A549 (cell line): ENCODE measurements around the gene PCED1A. TPM values are rescaled to one million over a fixed set of nuclear protein-coding genes. Genes with fewer than 3 reads are reported as not detected.
A peak's percentile ranks its signal among the peaks of the same experiment; 100 is the strongest.

Experiments used
- ATAC-seq, 2 experiments: fragments of 200-7000 bp in 1 of 2; fragments of >200 bp in 1 of 2; cut with Nextera tagmentation in 1 of 2; cut with Tn5 transposase in 1 of 2; 3 replicates each; pipeline versions ENCODE4 v1.8.0 to v1.9.1; 2018 to 2020; ENCODE audit warnings: mild to moderate bottlenecking in 1 of 2, moderate library complexity in 1 of 2
- CTCF ChIA-PET: fragments of 300-600 bp; sonication (Branson Sonifier 250); formaldehyde crosslinking; extraction: SDS; loops from one replicate; lab custom pipeline; 2021; ENCODE audit warnings: antibody characterized with exemption, inconsistent platforms; lab: Yijun Ruan, JAX
- POLR2A ChIA-PET: fragments of 350-600 bp; formaldehyde crosslinking; extraction: SDS; loops from one replicate; lab custom pipeline; 2021; ENCODE audit warnings: antibody characterized with exemption, inconsistent platforms; lab: Yijun Ruan, JAX
- DNase-seq, 2 experiments: peaks; one replicate each; pipeline versions ENCODE4 v3.0.0 to v3.0.0-alpha.2; 2011 to 2016; ENCODE audit warnings: low read depth in 1 of 2, low spot score in 1 of 2
- FAIRE-seq: peaks from 2 replicates; lab custom pipeline; 2011; peaks lifted over from hg19 to GRCh38; lab: Jason Lieb, UNC
- H3K27ac ChIP-seq, 2 experiments: fragments of >200 bp; sonication (Bioruptor Twin); formaldehyde crosslinking; 3 replicates each; pipeline ENCODE4 v1.5.1; 2016 to 2017
- H3K4me1 ChIP-seq: fragments of >200 bp; sonication (Bioruptor Twin); formaldehyde crosslinking; 3 replicates; pipeline ENCODE4 v1.6.1; 2016
- H3K4me2 ChIP-seq: fragments of >200 bp; sonication (Bioruptor Twin); formaldehyde crosslinking; 3 replicates; pipeline ENCODE4 v1.6.1; 2016
- H3K4me3 ChIP-seq: fragments of >200 bp; sonication (Bioruptor Twin); formaldehyde crosslinking; 3 replicates; pipeline ENCODE4 v1.5.1; 2016
- H3K9me3 ChIP-seq: fragments of >200 bp; sonication (Bioruptor Twin); formaldehyde crosslinking; 3 replicates; pipeline ENCODE4 v1.6.1; 2016
- BCL3 ChIP-seq: fragments of >200 bp; sonication (Bioruptor Twin); formaldehyde crosslinking; IDR thresholded peaks from 3 replicates; pipeline ENCODE4 v1.6.1; 2016
- CBX8 ChIP-seq: fragments of 200-600 bp; sonication (generic); IDR thresholded peaks from 2 replicates; pipeline ENCODE4 v1.6.1; 2016
- ESRRA ChIP-seq: fragments of 150-350 bp; IDR thresholded peaks from 2 replicates; pipeline ENCODE4 v1.6.1; 2014; ENCODE audit warnings: mild to moderate bottlenecking, low read length, borderline replicate concordance
- FOSB ChIP-seq: fragments of 250-450 bp; sonication (Bioruptor Pico); IDR thresholded peaks from 2 replicates; pipeline ENCODE4 v1.5.0; 2020; ENCODE audit warnings: mild to moderate bottlenecking, moderate library complexity
- HEYL ChIP-seq: fragments of 250-450 bp; sonication (Bioruptor Pico); IDR thresholded peaks from 2 replicates; pipeline ENCODE4 v1.8.0; 2021; ENCODE audit warnings: mild to moderate bottlenecking, moderate library complexity
- JUN ChIP-seq, 2 experiments: fragments of >200 bp; sonication (Bioruptor Twin); formaldehyde crosslinking; IDR thresholded peaks; 2 replicates in 1 of 2; 3 replicates in 1 of 2; pipeline ENCODE4 v1.6.1; 2016 to 2017
- KDM1A ChIP-seq: fragments of 200-600 bp; sonication (generic); IDR thresholded peaks from 2 replicates; pipeline ENCODE4 v1.6.1; 2016; ENCODE audit warnings: low read depth, mild to moderate bottlenecking
- KDM5A ChIP-seq: fragments of 200-600 bp; sonication (generic); IDR thresholded peaks from 2 replicates; pipeline ENCODE4 v1.6.1; 2016; ENCODE audit warnings: antibody characterized with exemption, mild to moderate bottlenecking
- MAX ChIP-seq: IDR thresholded peaks from 2 replicates; pipeline ENCODE4 v1.6.1; 2012
- NFE2L2 ChIP-seq: fragments of 150-350 bp; conservative IDR thresholded peaks from 2 replicates; pipeline ENCODE4 v1.6.1; 2014; ENCODE audit warnings: low read length
- NPAS2 ChIP-seq: fragments of 250-450 bp; sonication (Bioruptor Pico); IDR thresholded peaks from 2 replicates; pipeline ENCODE4 v1.8.0; 2022; ENCODE audit warnings: mild to moderate bottlenecking, moderate library complexity, borderline replicate concordance
- PBX3 ChIP-seq: IDR thresholded peaks from 2 replicates; pipeline ENCODE4 v1.6.1; 2012
- POLR2A ChIP-seq: IDR thresholded peaks from 2 replicates; pipeline ENCODE4 v1.6.1; 2012; ENCODE audit warnings: mild to moderate bottlenecking, low read length
- POLR2AphosphoS2 ChIP-seq: conservative IDR thresholded peaks from 2 replicates; pipeline ENCODE4 v1.6.1; 2012; ENCODE audit warnings: low read length, improper control_type of control experiment, inconsistent platforms
- RAD21 ChIP-seq, 2 experiments: fragments of >200 bp in 1 of 2; sonication (Bioruptor Twin) in 1 of 2; formaldehyde crosslinking in 1 of 2; IDR thresholded peaks in 1 of 2; conservative IDR thresholded peaks in 1 of 2; 2 replicates in 1 of 2; 3 replicates in 1 of 2; pipeline ENCODE4 v1.6.1; 2012 to 2018; ENCODE audit warnings: inconsistent platforms in 1 of 2
- RARB ChIP-seq: fragments of 250-450 bp; sonication (Bioruptor Pico); IDR thresholded peaks from 2 replicates; pipeline ENCODE4 v1.8.0; 2021; ENCODE audit warnings: mild to moderate bottlenecking, moderate library complexity
- SMC3 ChIP-seq: fragments of >200 bp; sonication (Bioruptor Twin); formaldehyde crosslinking; IDR thresholded peaks from 3 replicates; pipeline ENCODE4 v1.6.1; 2018; ENCODE audit warnings: inconsistent platforms
- ZC3H11A ChIP-seq: fragments of 450-650 bp; IDR thresholded peaks from 2 replicates; pipeline ENCODE4 v1.6.1; 2014; ENCODE audit warnings: antibody characterized with exemption, mild to moderate bottlenecking
- WGBS: methylation state at CpG from one replicate; pipeline ENCODE4 v1.1.6; 2017; ENCODE audit errors: missing lambda C conversion rate; 5-methylcytosine and 5-hydroxymethylcytosine counted together
- polyA plus RNA-seq, 4 experiments: library from polyadenylated mRNA; depleted of rRNA in 3 of 4; stranded (reverse); fragments of >200 nt; fragmentation: RNase III in 1 of 4; extraction: RNeasy Plus Mini Kit Qiagen cat#74134 plus additional on column Dnase treatment in 1 of 4; gene quantifications; 2 replicates in 3 of 4; 3 replicates in 1 of 4; pipeline ENCODE4 v1.2.3, GENCODE V29; 2011 to 2017
- TF ChIP-seq, protein P1 (sequence below): fragments of >200 bp; sonication (Bioruptor Twin); formaldehyde crosslinking; IDR thresholded peaks from 3 replicates; pipeline ENCODE4 v1.5.1; 2016

PCED1A gene
- polyA plus RNA-seq, 2 of the 4 experiments (the other 2 are of a cell fraction): 25.7 to 43.8 TPM

DNA sequence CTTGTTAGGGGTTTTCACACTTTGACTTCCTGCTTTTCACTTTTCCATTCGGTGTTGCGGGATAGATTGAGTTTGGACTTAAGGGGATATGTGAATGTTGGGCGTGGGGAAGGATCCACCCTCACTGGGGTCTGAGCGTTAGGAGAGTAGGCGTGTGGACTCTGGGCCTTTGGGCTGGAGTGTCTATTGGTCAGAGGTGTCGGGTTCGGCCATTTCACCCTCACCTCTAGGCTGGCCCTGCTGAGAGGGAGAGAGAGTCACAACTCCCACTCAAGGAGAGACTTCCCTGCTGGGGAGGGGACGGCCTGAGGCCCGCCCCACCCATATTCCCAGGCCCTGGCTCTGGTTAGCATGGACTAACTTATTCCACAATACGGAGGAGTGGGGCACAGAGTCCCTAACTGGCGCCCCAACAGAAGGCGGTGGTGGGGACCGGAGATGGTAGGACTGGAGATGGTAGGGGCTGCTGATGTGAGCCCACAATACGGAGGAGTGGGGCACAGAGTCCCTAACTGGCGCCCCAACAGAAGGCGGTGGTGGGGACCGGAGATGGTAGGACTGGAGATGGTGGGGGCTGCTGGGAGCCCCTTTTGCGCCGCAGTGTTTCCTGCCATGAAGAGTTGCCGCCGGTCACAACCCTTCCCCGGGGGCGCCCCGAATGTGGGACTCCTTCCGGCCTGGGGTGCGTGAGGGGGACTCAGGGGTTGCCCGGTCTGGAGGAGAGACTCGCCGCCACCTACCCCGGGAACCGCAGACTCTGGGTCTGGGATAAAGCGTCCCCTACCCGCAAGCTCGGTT is 31.4 kb upstream of the PCED1A start:
- whole genome bisulfite sequencing: 86% methylated on average over 30 of the region's 34 CpGs
- CTCF ChIA-PET: interaction anchor here (0.7 to 2.4 kb wide), 12 partner anchors 16 to 208 kb away, joined by 3 to 9 read pairs (median 5); no protein-coding TSS in a partner anchor
- H3K9me3 ChIP-seq: no peaks in the 10 kb centered on the region
- H3K4me1 ChIP-seq: peaks cover 33% of the 10 kb centered on the region
- POLR2A ChIA-PET: interaction anchor here (1.0 to 1.1 kb wide), 2 partner anchors 8 to 35 kb away, joined by 3 to 4 read pairs; no protein-coding TSS in a partner anchor
- no peak for FAIRE-seq
- H3K27ac ChIP-seq: peak overlapping the region; percentile 90 to 98; a peak in 5 of 6 replicates
- H3K4me3 ChIP-seq: peak overlapping the region; percentile 87
- peak overlapping the region; percentile 94 for H3K4me2 ChIP-seq
- TF ChIP-seq NFE2L2: no peak
- TF ChIP-seq NPAS2 (CRISPR knock-in tag): no peak
- TF ChIP-seq JUN (IDR thresholded peaks at IDR 0.05): no peak
- TF ChIP-seq ZC3H11A: no peak
- no peak for TF ChIP-seq FOSB (CRISPR knock-in tag)
- TF ChIP-seq RAD21 (conservative IDR thresholded peaks at IDR 0.05 in 1 of 2, IDR thresholded peaks at IDR 0.05 in 1 of 2): no peak
- no peak for TF ChIP-seq MAX
- no peak for TF ChIP-seq BCL3
- peak in 1 of 2 experiments; percentile 8; a peak in 3 of 6 replicates for ATAC-seq
- DNase-seq: no peak

- H3K9me3 ChIP-seq: no peaks in the 10 kb centered on the region
- 58% methylated on average over 2 of the region's 2 CpGs for WGBS
- CTCF ChIA-PET: interaction anchor here (1.4 to 2.4 kb wide), 4 partner anchors 15 to 130 kb away, joined by 4 to 9 read pairs (median 5); no protein-coding TSS in a partner anchor
- DNase-seq (no peak), FAIRE-seq (no peak), ATAC-seq (no peak)
- H3K4me2 ChIP-seq: no peak overlapping the region; the same call in 2 of the 3 replicates
- H3K4me1 ChIP-seq: peaks cover 33% of the 10 kb centered on the region
- peak overlapping the region in 1 of 2 experiments; percentile 21; a peak in 2 of 6 replicates for H3K27ac ChIP-seq
- no peak overlapping the region for H3K4me3 ChIP-seq
- TF ChIP-seq POLR2A (no peak), POLR2AphosphoS2 (no peak)
- POLR2A ChIA-PET: no interaction called here
These were observed 30.6 kb upstream of the PCED1A start for GRCh38 chr20:2871111-2871465.

GRCh38 chr20:2869381-2869780 is 28.9 kb upstream of the PCED1A start:
- DNase-seq: no peak
- Histone ChIP-seq H3K27ac (no peak overlapping the region), H3K4me1 (peaks cover 26% of the 10 kb centered on the region), H3K9me3 (no peaks in the 10 kb centered on the region), H3K4me2 (no peak overlapping the region), H3K4me3 (no peak overlapping the region)
- ChIA-PET POLR2A (no interaction called here), CTCF (interaction anchor here (2.1 to 2.4 kb wide), 2 partner anchors 14 to 131 kb away, joined by 5 to 9 read pairs; no protein-coding TSS in a partner anchor)
- ATAC-seq: no peak
- no peak for FAIRE-seq
- 90% methylated on average over 3 of the region's 3 CpGs for WGBS
- no peak for TF ChIP-seq CBX8
- TF ChIP-seq KDM5A: no peak
- TF ChIP-seq HEYL (CRISPR knock-in tag): no peak
- no peak for TF ChIP-seq ZC3H11A
- TF ChIP-seq, protein P1, sequence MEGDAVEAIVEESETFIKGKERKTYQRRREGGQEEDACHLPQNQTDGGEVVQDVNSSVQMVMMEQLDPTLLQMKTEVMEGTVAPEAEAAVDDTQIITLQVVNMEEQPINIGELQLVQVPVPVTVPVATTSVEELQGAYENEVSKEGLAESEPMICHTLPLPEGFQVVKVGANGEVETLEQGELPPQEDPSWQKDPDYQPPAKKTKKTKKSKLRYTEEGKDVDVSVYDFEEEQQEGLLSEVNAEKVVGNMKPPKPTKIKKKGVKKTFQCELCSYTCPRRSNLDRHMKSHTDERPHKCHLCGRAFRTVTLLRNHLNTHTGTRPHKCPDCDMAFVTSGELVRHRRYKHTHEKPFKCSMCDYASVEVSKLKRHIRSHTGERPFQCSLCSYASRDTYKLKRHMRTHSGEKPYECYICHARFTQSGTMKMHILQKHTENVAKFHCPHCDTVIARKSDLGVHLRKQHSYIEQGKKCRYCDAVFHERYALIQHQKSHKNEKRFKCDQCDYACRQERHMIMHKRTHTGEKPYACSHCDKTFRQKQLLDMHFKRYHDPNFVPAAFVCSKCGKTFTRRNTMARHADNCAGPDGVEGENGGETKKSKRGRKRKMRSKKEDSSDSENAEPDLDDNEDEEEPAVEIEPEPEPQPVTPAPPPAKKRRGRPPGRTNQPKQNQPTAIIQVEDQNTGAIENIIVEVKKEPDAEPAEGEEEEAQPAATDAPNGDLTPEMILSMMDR: no peak
- no peak for TF ChIP-seq PBX3
- TF ChIP-seq MAX: no peak
- TF ChIP-seq KDM1A: no peak
- TF ChIP-seq JUN (IDR thresholded peaks at IDR 0.05): no peak
- TF ChIP-seq RARB (CRISPR knock-in tag): no peak
- TF ChIP-seq SMC3: no peak
- TF ChIP-seq ESRRA: no peak
